SK-N-SH (cell line): ENCODE data around the gene PAAF1. TPM values are rescaled to one million over a fixed set of nuclear protein-coding genes. Genes with fewer than 3 reads are reported as not detected.

Source experiments
- CTCF ChIA-PET: fragments of 300-600, 350-600 bp; formaldehyde crosslinking; extraction: SDS; loops from one replicate; lab custom pipeline; 2021; lab: Yijun Ruan, JAX
- POLR2A ChIA-PET: fragments of 350-600 bp; sonication (Branson Sonifier 250); formaldehyde crosslinking; extraction: SDS; loops from one replicate; lab custom pipeline; 2020; ENCODE audit warnings: antibody characterized with exemption, inconsistent platforms; lab: Yijun Ruan, JAX
- DNase-seq: peaks from one replicate; pipeline ENCODE4 v3.0.0; 2012
- H2AFZ ChIP-seq: fragments of 200-600 bp; sonication (generic); 2 replicates; pipeline ENCODE4 v1.8.1; 2016; ENCODE audit warnings: antibody characterized with exemption, mild to moderate bottlenecking, low read depth
- H3F3A ChIP-seq: fragments of 200-600 bp; sonication (generic); replicated peaks from 2 replicates; pipeline ENCODE3; 2016; ENCODE audit warnings: antibody characterized with exemption, mild to moderate bottlenecking; ENCODE audit not compliant: insufficient read depth
- H3K27ac ChIP-seq, 2 experiments: fragments of 200-500 bp in 1 of 2; fragments of 200-600 bp in 1 of 2; sonication (Bioruptor generic) in 1 of 2; sonication (generic), shearing (Covaris generic) in 1 of 2; 2 replicates each; pipeline versions ENCODE4 v1.5.1 to v1.6.1; 2014 to 2016; ENCODE audit warnings: low read depth in 2 of 2, inconsistent platforms in 1 of 2, low read length in 1 of 2, mild to moderate bottlenecking in 1 of 2, mixed read lengths in 1 of 2
- H3K27me3 ChIP-seq: fragments of 200-600 bp; sonication (generic), shearing (Covaris generic); 2 replicates; pipeline ENCODE4 v1.6.1; 2016; ENCODE audit warnings: mixed run types; ENCODE audit not compliant: insufficient read depth
- H3K36me3 ChIP-seq, 2 experiments: fragments of 200-500 bp in 1 of 2; fragments of 200-600 bp in 1 of 2; sonication (Bioruptor generic) in 1 of 2; sonication (generic) in 1 of 2; replicated peaks in 1 of 2; 2 replicates each; pipeline versions ENCODE3 to v1.5.1; 2014 to 2016; ENCODE audit warnings: low read length in 1 of 2, mild to moderate bottlenecking in 1 of 2; ENCODE audit not compliant: insufficient read depth in 2 of 2, control insufficient read depth in 1 of 2
- H3K4me1 ChIP-seq, 2 experiments: fragments of 200-500 bp in 1 of 2; fragments of 200-600 bp in 1 of 2; sonication (Bioruptor generic) in 1 of 2; sonication (generic), shearing (Covaris generic) in 1 of 2; 2 replicates each; pipeline versions ENCODE4 v1.5.1 to v1.6.1; 2014 to 2016; ENCODE audit warnings: low read depth in 1 of 2, low read length in 1 of 2, mixed run types in 1 of 2; ENCODE audit not compliant: insufficient read depth in 2 of 2, control insufficient read depth in 1 of 2
- H3K4me2 ChIP-seq: fragments of 200-600 bp; sonication (generic), shearing (Covaris generic); 2 replicates; pipeline ENCODE4 v1.6.1; 2017; ENCODE audit warnings: mixed run types
- H3K4me3 ChIP-seq, 2 experiments: fragments of 200-500 bp in 1 of 2; fragments of 200-600 bp in 1 of 2; sonication (Bioruptor generic) in 1 of 2; sonication (generic), shearing (Covaris generic) in 1 of 2; 2 replicates each; pipeline versions ENCODE4 v1.5.1 to v1.8.1; 2014 to 2016; ENCODE audit warnings: low read depth in 2 of 2, inconsistent platforms in 1 of 2, low read length in 1 of 2, mild to moderate bottlenecking in 1 of 2, mixed read lengths in 1 of 2, moderate library complexity in 1 of 2
- H3K79me2 ChIP-seq: fragments of 200-600 bp; sonication (generic); 2 replicates; pipeline ENCODE4 v1.8.1; 2017; ENCODE audit warnings: mild to moderate bottlenecking; ENCODE audit not compliant: insufficient read depth
- H3K9ac ChIP-seq: fragments of 200-600 bp; sonication (generic); 2 replicates; pipeline ENCODE4 v1.6.1; 2017; ENCODE audit warnings: mixed run types
- H3K9me2 ChIP-seq: fragments of 200-600 bp; sonication (generic); 2 replicates; pipeline ENCODE4 v1.6.1; 2017; ENCODE audit warnings: mixed run types
- H3K9me3 ChIP-seq: fragments of 200-600 bp; sonication (generic); 2 replicates; pipeline ENCODE4 v1.6.1; 2017; ENCODE audit warnings: mixed run types, mild to moderate bottlenecking, moderate library complexity
- H4K20me1 ChIP-seq: fragments of 200-600 bp; sonication (generic); 2 replicates; pipeline ENCODE4 v1.6.1; 2017; ENCODE audit warnings: mild to moderate bottlenecking, mixed run types; ENCODE audit not compliant: insufficient read depth
- CHD2 ChIP-seq: fragments of 150-350 bp; IDR thresholded peaks from 2 replicates; pipeline ENCODE4 v1.6.1; 2018; ENCODE audit warnings: low read length; ENCODE audit not compliant: partially characterized antibody
- ELF1 ChIP-seq: IDR thresholded peaks from 2 replicates; pipeline ENCODE4 v1.4.0; 2012
- FOSL2 ChIP-seq: IDR thresholded peaks from 2 replicates; pipeline ENCODE4 v1.4.0; 2012; ENCODE audit warnings: low read depth, mild to moderate bottlenecking, moderate library complexity, borderline replicate concordance
- MXI1 ChIP-seq: IDR thresholded peaks from 2 replicates; pipeline ENCODE4 v1.6.1; 2012; ENCODE audit warnings: mild to moderate bottlenecking, low read depth, low read length, improper control_type of control experiment
- NFIC ChIP-seq: IDR thresholded peaks from 2 replicates; pipeline ENCODE4 v1.4.0; 2012; ENCODE audit warnings: borderline replicate concordance
- RAD21 ChIP-seq: IDR thresholded peaks from 2 replicates; pipeline ENCODE4 v1.6.1; 2012; ENCODE audit warnings: mild to moderate bottlenecking, low read length
- RFX5 ChIP-seq: IDR thresholded peaks from 2 replicates; pipeline ENCODE4 v1.6.1; 2012; ENCODE audit warnings: mild to moderate bottlenecking, improper control_type of control experiment, low read length
- RXRA ChIP-seq: IDR thresholded peaks from 2 replicates; pipeline ENCODE4 v1.4.0; 2012; ENCODE audit warnings: low read depth, mild to moderate bottlenecking, borderline replicate concordance
- TAF1 ChIP-seq: IDR thresholded peaks from 2 replicates; pipeline ENCODE4 v1.6.1; 2012; ENCODE audit warnings: low read depth, mild to moderate bottlenecking, low read length, moderate library complexity, borderline replicate concordance
- ZBTB33 ChIP-seq: IDR thresholded peaks from 2 replicates; pipeline ENCODE4 v1.4.0; 2012; ENCODE audit warnings: low read depth, borderline replicate concordance
- WGBS: methylation state at CpG from one replicate; pipeline ENCODE4 v1.1.6; 2017; ENCODE audit warnings: low lambda C conversion rate; 5-methylcytosine and 5-hydroxymethylcytosine counted together
- polyA plus RNA-seq, 3 experiments: library from polyadenylated mRNA; depleted of rRNA; stranded (reverse); fragments of >200 nt; gene quantifications; 2 replicates each; pipeline ENCODE4 v1.2.3, GENCODE V29; 2012
- TF ChIP-seq, protein P1 (sequence below): IDR thresholded peaks from 2 replicates; pipeline ENCODE4; 2012
- TF ChIP-seq, protein P2 (sequence below): IDR thresholded peaks from 2 replicates; pipeline ENCODE4 v1.4.0; 2012; ENCODE audit warnings: low read depth

Gene PAAF1
- polyA plus RNA-seq, 1 of the 3 experiments (the other 2 are of a cell fraction) = 23.2 TPM

DNA sequence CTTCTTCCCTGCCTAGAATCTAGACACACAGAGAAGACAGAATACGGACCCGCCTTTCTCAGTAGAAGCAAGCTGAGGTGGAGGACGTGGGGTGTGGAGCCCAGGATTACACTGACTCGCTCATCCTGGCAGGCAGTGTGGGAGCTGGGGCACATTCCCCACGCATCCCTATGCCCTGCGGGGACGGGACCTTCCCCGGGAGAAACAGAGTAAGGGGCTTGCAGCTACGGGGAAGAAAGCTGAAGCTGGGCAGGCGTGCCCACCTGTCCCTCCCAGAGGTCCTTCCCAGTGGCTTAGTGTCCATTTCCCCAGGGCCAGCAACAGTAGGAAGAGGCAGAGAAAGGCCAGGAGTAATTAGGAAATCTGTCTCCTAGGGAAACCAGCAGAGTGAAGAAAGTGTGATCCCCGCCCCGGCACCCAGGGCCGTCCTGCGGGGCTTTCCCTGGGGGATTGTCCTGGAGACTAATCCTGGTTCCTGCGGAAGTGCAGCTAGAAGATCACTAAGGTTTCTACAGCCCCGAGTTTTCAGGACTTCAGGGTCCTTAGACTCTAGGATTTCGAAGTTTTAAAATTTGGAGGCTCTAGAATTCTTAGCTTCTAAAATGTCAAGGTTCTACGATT, 81.8 kb downstream of the PAAF1 start (continued):
- TF ChIP-seq, protein P1, sequence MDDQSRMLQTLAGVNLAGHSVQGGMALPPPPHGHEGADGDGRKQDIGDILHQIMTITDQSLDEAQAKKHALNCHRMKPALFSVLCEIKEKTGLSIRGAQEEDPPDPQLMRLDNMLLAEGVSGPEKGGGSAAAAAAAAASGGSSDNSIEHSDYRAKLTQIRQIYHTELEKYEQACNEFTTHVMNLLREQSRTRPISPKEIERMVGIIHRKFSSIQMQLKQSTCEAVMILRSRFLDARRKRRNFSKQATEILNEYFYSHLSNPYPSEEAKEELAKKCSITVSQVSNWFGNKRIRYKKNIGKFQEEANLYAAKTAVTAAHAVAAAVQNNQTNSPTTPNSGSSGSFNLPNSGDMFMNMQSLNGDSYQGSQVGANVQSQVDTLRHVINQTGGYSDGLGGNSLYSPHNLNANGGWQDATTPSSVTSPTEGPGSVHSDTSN = no peak
- TF ChIP-seq ZBTB33 = no peak
- TF ChIP-seq RFX5 = no peak
- TF ChIP-seq, protein P2, sequence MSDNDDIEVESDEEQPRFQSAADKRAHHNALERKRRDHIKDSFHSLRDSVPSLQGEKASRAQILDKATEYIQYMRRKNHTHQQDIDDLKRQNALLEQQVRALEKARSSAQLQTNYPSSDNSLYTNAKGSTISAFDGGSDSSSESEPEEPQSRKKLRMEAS = no peak
- TF ChIP-seq FOSL2 = no peak

DNA sequence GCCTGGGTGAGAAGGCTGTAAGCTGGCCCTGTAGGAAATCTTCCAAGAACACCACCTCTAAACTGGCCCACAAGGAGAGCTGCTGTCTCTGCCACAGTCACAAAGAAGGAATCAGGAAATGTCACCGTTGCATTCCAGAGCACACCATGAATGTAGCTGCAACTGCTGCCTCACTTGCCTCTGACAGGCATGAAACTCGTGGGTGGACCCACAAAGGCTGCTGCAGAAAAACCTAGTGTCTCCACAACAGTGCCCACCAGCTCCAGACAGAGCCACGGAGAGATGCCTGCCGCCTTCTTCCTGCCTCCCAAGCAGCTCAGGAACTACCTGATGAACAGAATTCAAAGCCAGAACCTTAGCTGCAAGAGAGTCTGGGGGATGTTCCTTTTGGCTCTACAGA, 84.5 kb downstream of the PAAF1 start:
- DNase-seq = no peak
- POLR2A ChIA-PET = interaction anchor here (0.9 kb wide), 1 partner anchor 9 kb away, joined by 4 read pairs; no protein-coding TSS in a partner anchor

More for the DNA sequence above, 84.5 kb downstream of the PAAF1 start:
- Histone ChIP-seq H3K36me3 (no peaks in the 10 kb centered on the region), H2AFZ (no peak overlapping the region), H3K4me3 (no peak overlapping the region), H3K9me3 (no peaks in the 10 kb centered on the region), H3K4me1 (peaks cover 4 to 5% of the 10 kb centered on the region in 2 experiments; a peak in 2 of 4 replicates), H3K9me2 (no peaks in the 10 kb centered on the region), H3K4me2 (no peak overlapping the region), H3F3A (no peaks in the 10 kb centered on the region), H4K20me1 (no peaks in the 10 kb centered on the region), H3K27ac (no peak overlapping the region), H3K27me3 (no peaks in the 10 kb centered on the region), H3K79me2 (no peaks in the 10 kb centered on the region), H3K9ac (no peak overlapping the region)
- CTCF ChIA-PET = interaction anchor here (0.6 kb wide), 1 partner anchor 297 kb away, joined by 3 read pairs; no protein-coding TSS in a partner anchor
- WGBS = 56% methylated on average over 3 of the region's 4 CpGs
- TF ChIP-seq RAD21 (no peak), CHD2 (no peak), NFIC (no peak), ELF1 (no peak), MXI1 (no peak), TAF1 (no peak), RXRA (no peak), ZBTB33 (no peak)
